Measurements from ENCODE around the gene MPV17L2.

GRCh38 chr19:18225702-18226468 lies 32.9 kb downstream of the MPV17L2 start, which contains the start of gene PDE4C:
- TF ChIP-seq CTCF (IDR thresholded peaks at IDR 0.05) = no peak
- no peak for TF ChIP-seq POLR2AphosphoS5 (IDR thresholded peaks at IDR 0.05)
- TF ChIP-seq POLR2A (IDR thresholded peaks at IDR 0.05) = no peak

Data from breast epithelium (tissue), 3 donors.